A673 (cell line): ENCODE data around the gene YTHDF1. TPM values are rescaled to one million over a fixed set of nuclear protein-coding genes. Genes with fewer than 3 reads are reported as not detected.

Source experiments
- BruUV-seq: library from RNA; stranded (reverse); fragments of 400-500 nt; replicated peaks from 2 replicates; lab custom pipeline; 2021; lab: Mats Ljungman, UMichigan
- CTCF ChIA-PET: fragments of 300-600 bp; sonication (Branson Sonifier 250); formaldehyde crosslinking; loops from one replicate; lab custom pipeline; 2022; ENCODE audit warnings: antibody characterized with exemption; lab: Charles Lee
- POLR2A ChIA-PET: fragments of 300-600 bp; sonication (Branson Sonifier 250); formaldehyde crosslinking; loops from one replicate; lab custom pipeline; 2022; ENCODE audit warnings: antibody characterized with exemption; ENCODE audit not compliant: low non-redundant PET; lab: Charles Lee
- DNase-seq: peaks from one replicate; pipeline ENCODE4 v3.0.0-alpha.2; 2015; ENCODE audit warnings: low spot score
- H3K27ac ChIP-seq: fragments of 200-600 bp; sonication (generic); 2 replicates; pipeline ENCODE4 v1.5.1; 2016; ENCODE audit warnings: mixed run types, low read depth, mild to moderate bottlenecking, mixed read lengths, antibody characterized with exemption, low read length; ENCODE audit not compliant: poor library complexity, severe bottlenecking
- H3K27me3 ChIP-seq: fragments of 200-600 bp; sonication (generic); replicated peaks from 2 replicates; pipeline ENCODE4 v1.6.1; 2017; ENCODE audit warnings: mixed run types, low read depth, mild to moderate bottlenecking, mixed read lengths, antibody characterized with exemption, low read length; ENCODE audit not compliant: insufficient read depth, poor library complexity
- H3K36me3 ChIP-seq: fragments of 200-600 bp; sonication (generic); 2 replicates; pipeline ENCODE4 v1.6.1; 2016; ENCODE audit warnings: mixed run types, mild to moderate bottlenecking, mixed read lengths, antibody characterized with exemption, low read length; ENCODE audit not compliant: insufficient read depth, poor library complexity, severe bottlenecking
- H3K4me1 ChIP-seq: fragments of 200-600 bp; sonication (generic); 2 replicates; pipeline ENCODE4 v1.6.1; 2017; ENCODE audit warnings: mixed run types, mild to moderate bottlenecking, mixed read lengths, antibody characterized with exemption, low read length; ENCODE audit not compliant: insufficient read depth, poor library complexity, severe bottlenecking
- H3K4me3 ChIP-seq: fragments of 200-600 bp; sonication (generic); 2 replicates; pipeline ENCODE4 v1.5.1; 2016; ENCODE audit warnings: low read depth, mixed run types, mild to moderate bottlenecking, mixed read lengths, low read length; ENCODE audit not compliant: poor library complexity, severe bottlenecking
- H3K9me3 ChIP-seq: fragments of 200-600 bp; sonication (generic); 2 replicates; pipeline ENCODE4 v1.6.1; 2016; ENCODE audit warnings: mixed run types, low read depth, mild to moderate bottlenecking, mixed read lengths, antibody characterized with exemption, low read length; ENCODE audit not compliant: poor library complexity, severe bottlenecking
- CTCF ChIP-seq: fragments of 300-800, 200-600 bp; sonication (generic); conservative IDR thresholded peaks from 2 replicates; pipeline ENCODE4 v1.5.1; 2017; ENCODE audit warnings: low read depth, mild to moderate bottlenecking, antibody characterized with exemption, low read length, moderate library complexity, mixed read lengths
- EZH2 ChIP-seq: fragments of 200-600 bp; sonication (generic); IDR thresholded peaks from 2 replicates; pipeline ENCODE4 v1.6.1; 2017; ENCODE audit warnings: borderline replicate concordance, low read depth, mild to moderate bottlenecking, mixed read lengths, antibody characterized with exemption, low read length; ENCODE audit not compliant: poor library complexity, severe bottlenecking
- intact Hi-C: fragments of 100-400 bp; cut with micrococcal nuclease; formaldehyde crosslinking; loops from one replicate; pipeline ENCODE4 v1.10.0; 2022; ENCODE audit not compliant: unreplicated experiment
- total RNA-seq: library from RNA; stranded (reverse); gene quantifications from 2 replicates; pipeline ENCODE4 v1.2.3, GENCODE V29; 2021

The YTHDF1 gene
- total RNA-seq, 1 experiment from 2014 or later = 52.4 TPM

- ChIA-PET POLR2A (no interaction called here), CTCF (interaction anchor here (1.1 to 1.4 kb wide), 2 partner anchors 125 to 208 kb away, joined by 3 read pairs; no protein-coding TSS in a partner anchor)
- Histone ChIP-seq H3K27me3 (peaks cover 50% of the 10 kb centered on the region), H3K36me3 (no peaks in the 10 kb centered on the region), H3K4me1 (no peaks in the 10 kb centered on the region), H3K27ac (no peak overlapping the region), H3K9me3 (no peaks in the 10 kb centered on the region), H3K4me3 (no peak overlapping the region)
- BruUV-seq = no TSS peak
- no peak for DNase-seq
- intact Hi-C loops = loop anchor here (1.0 kb wide), 1 partner anchor 124 kb away; no protein-coding TSS in a partner anchor
- no peak for TF ChIP-seq CTCF
- no peak for TF ChIP-seq EZH2
Observed at GRCh38 chr20:63179687-63180568, 36.0 kb downstream of the YTHDF1 start.

GRCh38 chr20:63178889-63179686 is 36.8 kb downstream of the YTHDF1 start:
- H3K36me3 ChIP-seq = no peaks in the 10 kb centered on the region
- TF ChIP-seq CTCF = peak; percentile 75
- TF ChIP-seq EZH2 = no peak
- H3K4me1 ChIP-seq = no peaks in the 10 kb centered on the region
- peaks cover 59% of the 10 kb centered on the region for H3K27me3 ChIP-seq
- DNase-seq = peak; percentile 60
- POLR2A ChIA-PET = no interaction called here
- intact Hi-C loops = loop anchor here (1.0 kb wide), 1 partner anchor 123 kb away; no protein-coding TSS in a partner anchor
- CTCF ChIA-PET = no interaction called here
- no peaks in the 10 kb centered on the region for H3K9me3 ChIP-seq
- H3K27ac ChIP-seq = no peak overlapping the region
- no peak overlapping the region for H3K4me3 ChIP-seq
- BruUV-seq = no TSS peak

- intact Hi-C loops = no loop called here
- no peak for DNase-seq
Observed at GRCh38 chr20:63178446-63178820, 37.5 kb downstream of the YTHDF1 start.

More at GRCh38 chr20:63178446-63178820, 37.5 kb downstream of the YTHDF1 start:
- Histone ChIP-seq H3K27ac (no peak overlapping the region), H3K4me3 (peak overlapping the region; percentile 21), H3K9me3 (no peaks in the 10 kb centered on the region), H3K4me1 (no peaks in the 10 kb centered on the region), H3K36me3 (no peaks in the 10 kb centered on the region), H3K27me3 (peaks cover 65% of the 10 kb centered on the region)
- POLR2A ChIA-PET = no interaction called here
- CTCF ChIA-PET = interaction anchor here (0.5 kb wide), 1 partner anchor 454 kb away, joined by 3 read pairs; no protein-coding TSS in a partner anchor
- BruUV-seq = no TSS peak
- TF ChIP-seq CTCF (no peak), EZH2 (peak; percentile 87)
